GM19239 (cell line): ENCODE measurements around the gene SFR1.
A peak's percentile ranks its signal among the peaks of the same experiment; 100 is the strongest.

ENCODE experiments used
- DNase-seq: peaks from one replicate; pipeline ENCODE4 v3.0.0; 2011; ENCODE audit warnings: low spot score; ENCODE audit not compliant: insufficient read length
- FAIRE-seq: peaks from 2 replicates; lab custom pipeline; 2011; peaks lifted over from hg19 to GRCh38; lab: Jason Lieb, UNC

The SFR1 gene

GRCh38 chr10:104121485-104122224, at the start of gene SFR1:
TSS of gene SFR1 (plus strand) at chr10:104122171. CDS start at chr10:104122184, 13 bp downstream.
- FAIRE-seq (peak; percentile 98), DNase-seq (peak; percentile 62)

- DNase-seq (no peak), FAIRE-seq (no peak)
Observed at GRCh38 chr10:104072786-104073185, 49.2 kb upstream of the SFR1 start.

GRCh38 chr10:104074505-104074904, 47.5 kb upstream of the SFR1 start:
- DNase-seq (no peak), FAIRE-seq (no peak)

- FAIRE-seq (no peak), DNase-seq (no peak)
Observed at GRCh38 chr10:104076743-104077160, 45.2 kb upstream of the SFR1 start.

GRCh38 chr10:104077247-104077646, 44.7 kb upstream of the SFR1 start:
- DNase-seq: no peak
- FAIRE-seq: no peak

- no peak for FAIRE-seq
- DNase-seq: no peak
Observed at GRCh38 chr10:104077663-104078151, 44.3 kb upstream of the SFR1 start.

DNA sequence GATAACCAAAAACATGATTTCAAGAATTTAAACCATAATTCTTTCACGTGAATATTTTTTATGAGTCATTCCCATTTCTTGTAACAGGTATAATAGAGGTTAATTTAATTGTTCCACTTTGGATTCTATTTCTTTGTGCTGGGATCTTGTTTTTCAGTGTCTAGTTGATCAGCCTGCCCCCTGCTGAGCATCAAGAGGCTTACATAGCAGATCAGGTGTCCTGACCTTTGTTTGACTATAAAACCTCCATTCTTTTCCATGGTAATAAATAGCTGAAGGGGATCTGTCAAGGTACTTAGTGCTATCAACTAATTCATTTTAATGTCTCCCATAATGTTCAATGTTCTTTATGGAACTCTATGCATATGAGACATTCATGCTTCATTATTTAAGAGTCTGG, 41.2 kb upstream of the SFR1 start:
- FAIRE-seq: peak; percentile 76
- no peak for DNase-seq

GRCh38 chr10:104081998-104082397, 40.0 kb upstream of the SFR1 start:
- FAIRE-seq: no peak
- DNase-seq: no peak

- FAIRE-seq: no peak
- no peak for DNase-seq
Observed at GRCh38 chr10:104084482-104085142, 37.4 kb upstream of the SFR1 start.

- no peak for FAIRE-seq
- no peak for DNase-seq
Observed at GRCh38 chr10:104085801-104086400, 36.1 kb upstream of the SFR1 start, which contains the start of gene COL17A1. TSS of gene COL17A1 (minus strand) at chr10:104085880. CDS start at chr10:104080673, 5,207 bp downstream.

GRCh38 chr10:104088239-104088638, 33.7 kb upstream of the SFR1 start:
- DNase-seq (no peak), FAIRE-seq (no peak)

- FAIRE-seq: no peak
- DNase-seq: no peak
Observed at GRCh38 chr10:104089621-104090020, 32.4 kb upstream of the SFR1 start.

DNA sequence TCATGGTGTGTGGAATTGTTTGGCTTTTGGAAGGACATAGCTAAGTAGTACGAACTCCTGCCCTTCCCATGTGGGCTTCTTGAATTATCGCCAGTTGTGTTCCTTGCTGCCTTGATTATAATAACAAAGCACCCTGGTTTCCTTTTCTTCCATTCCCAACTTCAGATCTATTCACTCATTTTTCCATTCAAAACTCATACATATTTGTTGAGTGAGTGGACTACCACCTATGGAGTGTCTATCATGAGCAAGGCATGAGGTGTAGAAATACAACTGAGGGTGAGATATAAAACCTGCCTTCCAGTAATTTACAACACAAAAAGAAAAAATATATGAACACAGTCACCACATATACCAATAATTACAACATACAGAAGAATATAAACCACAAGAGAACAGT, 31.4 kb upstream of the SFR1 start:
- DNase-seq: no peak
- FAIRE-seq: no peak

- FAIRE-seq: no peak
- no peak for DNase-seq
Observed at GRCh38 chr10:104092749-104093148, 29.2 kb upstream of the SFR1 start.

- no peak for DNase-seq
- FAIRE-seq: no peak
Observed at GRCh38 chr10:104096692-104097091, 25.3 kb upstream of the SFR1 start.

DNA sequence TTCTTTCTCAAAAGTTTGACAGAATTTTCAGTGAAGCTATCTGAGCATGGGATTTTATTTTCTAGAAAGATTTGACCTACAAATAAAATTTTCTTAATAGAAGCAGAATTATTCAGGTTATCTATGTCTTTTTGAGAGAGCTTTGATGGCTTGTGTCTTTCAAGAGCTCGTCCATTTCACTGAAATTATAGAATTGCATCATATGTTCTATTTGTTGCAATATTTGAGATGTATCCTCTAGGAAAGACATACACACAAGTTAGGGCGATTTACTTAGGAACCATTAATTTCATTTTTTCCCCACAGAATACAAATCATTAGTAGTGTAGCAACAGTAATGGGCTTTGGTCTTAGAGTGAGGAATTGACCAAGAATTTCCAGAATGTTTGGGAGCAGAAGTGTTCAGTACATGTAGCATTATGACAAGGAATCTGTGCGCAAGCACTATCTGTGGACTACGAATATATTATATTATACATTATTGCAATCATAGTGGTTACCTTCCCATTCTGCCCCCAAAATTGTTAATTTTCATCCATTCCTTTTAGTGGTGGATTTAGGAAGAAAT, 23.5 kb upstream of the SFR1 start:
- no peak for FAIRE-seq
- DNase-seq: no peak

DNA sequence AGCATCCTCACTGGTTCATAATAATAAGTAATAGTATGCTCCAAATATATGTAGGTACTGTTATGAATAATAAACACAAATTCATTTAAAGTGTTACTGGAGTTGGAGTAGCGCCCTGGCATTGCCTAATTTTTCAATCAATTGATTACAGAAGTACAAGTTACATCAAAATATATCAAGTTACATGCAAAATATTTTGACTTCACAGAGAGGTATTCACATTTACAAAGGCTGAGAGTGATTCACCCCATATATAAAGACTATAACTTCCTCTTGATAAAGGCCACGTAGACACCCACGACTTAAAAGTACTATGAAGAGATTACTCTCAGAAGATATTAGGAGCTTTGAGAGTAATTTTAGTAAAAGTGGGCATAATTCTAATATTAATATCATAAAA, 22.7 kb upstream of the SFR1 start:
- DNase-seq (no peak), FAIRE-seq (no peak)

GRCh38 chr10:104099941-104100340, 22.0 kb upstream of the SFR1 start:
- no peak for FAIRE-seq

GRCh38 chr10:104100795-104101194, 21.2 kb upstream of the SFR1 start:
- FAIRE-seq: no peak
- DNase-seq: no peak

More at GRCh38 chr10:104099941-104100340, 22.0 kb upstream of the SFR1 start:
- DNase-seq: no peak

- DNase-seq (no peak), FAIRE-seq (no peak)
Observed at GRCh38 chr10:104101902-104102301, 20.1 kb upstream of the SFR1 start.

DNA sequence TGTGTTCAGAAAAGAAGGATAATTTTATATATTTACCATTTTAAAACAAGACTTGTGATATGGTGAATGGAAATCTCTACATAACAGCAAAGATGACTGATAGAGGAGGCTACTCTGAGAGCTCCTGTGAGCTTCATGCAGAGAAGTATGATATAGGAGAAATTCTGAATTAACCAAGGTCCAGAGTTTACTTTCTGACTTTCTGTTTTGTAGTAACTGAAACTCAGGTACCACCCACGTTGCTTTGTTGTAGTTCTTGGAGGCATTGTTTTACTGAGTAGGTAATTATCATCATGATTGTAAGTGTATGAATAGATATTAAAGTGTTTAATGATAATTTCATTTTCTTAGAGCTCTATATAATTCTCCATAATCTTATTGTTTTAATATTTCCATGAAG, 18.0 kb upstream of the SFR1 start:
- FAIRE-seq (peak; percentile 40), DNase-seq (no peak)
